Effector CD4-positive, alpha-beta T cell (primary cell): ENCODE results near the gene ANGPTL8.

ENCODE experiments used
- DNase-seq: peaks from one replicate; pipeline ENCODE4 v3.0.0-alpha.2; 2020

ANGPTL8 gene

DNA sequence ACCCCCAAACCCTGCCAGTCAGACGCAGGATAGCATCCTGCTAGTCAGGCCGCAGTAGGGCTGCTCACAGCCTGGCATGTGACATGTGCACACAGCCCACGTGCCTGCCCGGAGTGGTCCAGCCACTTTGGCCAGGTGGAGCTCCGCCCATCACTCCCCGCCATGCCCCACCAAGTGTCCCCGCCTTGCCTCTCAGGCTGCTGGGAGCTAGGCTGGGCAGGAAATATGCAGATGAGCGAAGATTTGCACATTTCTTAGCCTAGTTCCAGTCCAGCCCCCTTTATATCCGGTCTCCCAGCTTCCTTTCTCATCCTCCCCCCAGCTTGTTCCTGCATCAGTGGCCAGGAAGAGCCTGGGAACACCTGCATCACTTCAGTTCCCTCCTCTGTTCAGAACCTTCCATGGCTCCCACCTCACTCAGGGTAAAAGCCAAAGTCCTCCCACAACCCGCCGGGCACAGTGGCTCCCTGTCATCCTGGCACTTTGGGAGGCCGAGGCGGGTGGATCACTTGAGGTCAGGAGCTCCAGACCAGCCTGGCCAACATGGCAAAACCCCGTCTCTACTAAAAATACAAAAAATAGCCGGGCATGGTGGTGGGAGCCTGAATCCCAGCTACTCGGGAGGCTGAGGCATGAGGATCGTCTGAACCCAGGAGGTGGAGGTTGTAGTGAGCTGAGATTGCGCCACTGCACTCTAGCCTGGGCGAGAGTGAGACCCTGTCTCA, 25.2 kb downstream of the ANGPTL8 start:
- no peak for DNase-seq

DNA sequence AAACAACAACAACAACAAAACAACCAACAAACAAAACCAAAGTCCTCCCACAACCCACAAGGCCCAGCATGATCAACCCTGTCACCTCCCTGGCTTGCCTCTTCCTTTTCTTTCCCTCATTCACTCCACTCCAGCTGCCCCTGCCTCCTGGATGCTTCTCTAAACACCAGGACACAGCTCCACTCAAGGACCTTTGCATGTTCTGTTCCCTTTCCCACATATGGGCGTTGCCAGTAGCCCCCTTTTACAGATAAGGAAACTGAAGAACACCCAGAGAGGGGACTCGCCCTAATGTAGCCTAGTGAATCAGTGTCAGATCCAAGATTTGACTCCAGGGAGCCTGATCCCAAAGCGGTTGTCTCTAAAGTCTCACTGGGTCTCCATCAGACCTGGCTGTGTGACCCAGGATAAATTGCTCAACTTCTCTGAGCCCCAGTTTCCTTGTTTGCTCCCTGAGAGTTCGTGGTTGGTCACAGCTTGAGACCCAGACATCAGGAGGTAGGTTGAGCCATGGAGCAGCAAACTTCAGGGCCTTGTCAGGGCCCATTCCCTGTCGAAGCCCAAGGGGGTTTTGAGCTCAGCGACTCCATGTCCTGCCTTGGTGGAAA, 25.9 kb downstream of the ANGPTL8 start:
- DNase-seq: no peak

DNA sequence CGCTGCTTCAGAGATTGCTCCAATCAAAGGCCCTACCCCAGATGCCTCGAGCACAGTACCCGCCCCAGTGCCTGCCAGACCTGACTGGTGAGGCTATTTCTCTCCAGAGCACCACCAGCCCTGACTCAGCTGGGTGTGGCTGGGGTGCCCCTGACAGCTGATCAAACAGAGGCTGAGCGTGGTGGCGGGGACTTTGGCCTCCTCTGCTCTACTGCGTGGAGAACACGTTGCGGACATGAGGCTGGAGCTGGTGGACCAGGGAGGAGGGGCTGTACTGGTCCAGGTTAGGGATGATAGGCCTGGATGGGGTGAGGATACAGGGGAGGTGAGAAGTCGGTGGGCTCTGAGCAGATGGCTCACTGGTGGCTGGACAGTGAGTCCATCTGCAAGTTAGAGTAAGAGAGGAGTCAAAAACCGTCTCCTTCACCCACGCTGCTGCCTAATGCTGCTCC, 26.4 kb downstream of the ANGPTL8 start:
- no peak for DNase-seq

DNA sequence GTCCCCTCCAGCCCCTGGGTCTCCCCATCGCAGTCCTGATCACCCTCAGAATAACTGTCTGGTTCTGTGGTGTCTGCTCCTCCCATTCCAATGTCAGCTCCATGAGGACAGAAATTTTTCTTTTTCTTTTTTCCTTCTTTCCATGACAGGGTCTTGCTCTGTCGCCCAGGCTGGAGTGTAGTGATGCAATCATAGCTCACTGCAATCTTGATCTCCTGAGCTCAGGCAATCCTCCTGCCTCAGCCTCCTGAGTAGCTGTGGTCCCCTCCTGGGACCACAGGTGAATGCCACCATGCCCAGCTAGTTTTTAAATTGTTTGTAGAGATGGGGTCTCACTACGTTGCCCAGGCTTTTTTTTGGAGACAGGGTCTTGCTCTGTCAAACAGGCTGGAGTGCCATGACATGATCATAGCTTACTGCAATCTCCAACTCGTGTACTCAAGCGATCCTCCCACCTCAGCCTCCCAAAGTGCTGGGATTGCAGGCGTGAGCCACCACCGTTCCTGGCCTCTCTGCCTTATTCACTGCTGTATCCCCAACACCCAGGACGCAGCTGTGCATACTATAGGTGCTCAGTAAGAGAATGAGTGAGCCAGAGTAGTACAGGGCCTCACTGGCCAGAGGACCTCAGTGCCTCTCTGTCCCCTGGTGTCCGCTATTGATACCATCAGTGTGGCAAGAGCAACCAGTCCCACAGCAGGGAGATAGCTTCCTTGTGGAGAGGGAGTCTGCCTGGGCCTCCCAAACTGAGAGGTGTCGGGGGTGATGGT, 28.1 kb downstream of the ANGPTL8 start:
- no peak for DNase-seq

DNA sequence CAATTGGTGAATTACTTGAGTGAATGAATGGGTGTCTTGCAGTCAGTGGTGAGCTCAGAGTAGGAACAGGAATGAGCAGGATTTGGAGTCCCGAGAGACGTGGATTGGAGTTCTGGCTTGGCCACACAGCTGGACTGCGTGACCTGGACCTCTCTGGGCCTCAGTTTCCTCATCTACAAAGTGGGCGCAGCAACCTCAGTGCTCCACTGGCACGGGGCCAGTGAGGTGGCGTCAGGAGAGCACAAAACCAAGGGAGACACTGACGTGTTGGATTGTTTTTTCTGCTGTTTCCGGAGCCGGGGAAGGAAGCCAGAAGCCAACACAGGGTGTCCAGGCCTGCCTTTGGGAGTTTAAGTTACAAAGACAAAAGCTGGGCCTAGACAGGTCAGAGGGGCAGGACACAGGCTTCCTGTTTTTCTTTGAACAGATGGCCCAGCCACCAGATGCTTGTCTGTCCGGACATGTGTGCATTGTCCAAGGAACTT, 29.4 kb downstream of the ANGPTL8 start:
- no peak for DNase-seq

DNA sequence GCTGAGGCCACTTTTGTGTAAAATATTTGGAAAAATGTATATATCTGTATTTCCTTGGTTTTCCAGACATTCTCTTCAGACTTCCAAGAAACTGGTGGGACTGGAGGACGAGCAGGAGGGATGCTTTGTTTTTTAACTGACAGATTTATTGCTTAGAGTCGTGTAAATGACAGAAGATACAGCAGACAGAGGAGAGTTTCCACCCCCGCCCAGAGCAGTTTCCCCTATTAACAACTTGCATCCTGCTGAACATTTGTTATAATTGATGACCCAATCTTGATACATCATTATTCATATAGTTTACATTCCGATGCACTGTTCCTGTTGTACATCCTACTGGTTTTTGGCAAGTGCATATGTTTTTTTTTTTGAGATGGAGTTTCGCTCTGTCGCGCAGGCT, 30.0 kb downstream of the ANGPTL8 start:
- DNase-seq: no peak

DNA sequence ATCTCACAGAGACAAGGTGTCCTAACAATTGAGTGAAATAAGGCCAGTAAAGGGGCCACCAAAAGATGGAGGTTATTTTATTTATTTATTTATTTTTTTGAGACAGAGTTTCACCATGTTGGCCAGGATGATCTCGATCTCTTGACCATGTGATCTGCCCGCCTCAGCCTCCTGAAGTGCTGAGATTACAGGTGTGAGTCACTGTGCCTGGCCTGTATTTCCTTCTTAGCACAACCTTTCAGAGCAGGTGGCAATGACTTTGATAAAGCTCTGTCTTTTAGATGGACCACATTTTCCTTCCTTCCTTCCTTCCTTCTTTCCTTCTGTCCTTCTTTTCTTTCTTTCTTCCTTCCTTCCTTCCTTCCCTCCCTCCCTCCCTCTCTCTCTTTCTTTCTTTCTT, 33.9 kb downstream of the ANGPTL8 start:
- DNase-seq: no peak

DNA sequence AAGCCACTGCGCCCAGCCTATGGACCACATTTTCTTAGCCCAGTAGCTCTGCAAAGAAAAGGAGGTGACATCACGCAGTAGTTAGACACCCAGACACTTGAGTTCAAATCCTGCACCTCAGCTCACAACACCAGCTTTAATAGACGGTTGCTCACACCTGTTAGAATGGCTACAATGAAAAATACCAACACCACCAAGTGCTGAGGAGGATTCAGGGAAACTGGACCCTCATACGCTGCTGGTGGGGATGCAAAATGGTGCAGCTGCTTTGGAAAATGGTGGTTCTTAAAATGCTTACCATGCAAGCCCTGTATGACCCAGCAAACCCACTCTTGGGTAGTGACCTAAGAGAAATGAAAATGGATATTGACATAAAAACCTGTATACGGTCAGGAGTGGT, 34.6 kb downstream of the ANGPTL8 start:
- DNase-seq: no peak

DNA sequence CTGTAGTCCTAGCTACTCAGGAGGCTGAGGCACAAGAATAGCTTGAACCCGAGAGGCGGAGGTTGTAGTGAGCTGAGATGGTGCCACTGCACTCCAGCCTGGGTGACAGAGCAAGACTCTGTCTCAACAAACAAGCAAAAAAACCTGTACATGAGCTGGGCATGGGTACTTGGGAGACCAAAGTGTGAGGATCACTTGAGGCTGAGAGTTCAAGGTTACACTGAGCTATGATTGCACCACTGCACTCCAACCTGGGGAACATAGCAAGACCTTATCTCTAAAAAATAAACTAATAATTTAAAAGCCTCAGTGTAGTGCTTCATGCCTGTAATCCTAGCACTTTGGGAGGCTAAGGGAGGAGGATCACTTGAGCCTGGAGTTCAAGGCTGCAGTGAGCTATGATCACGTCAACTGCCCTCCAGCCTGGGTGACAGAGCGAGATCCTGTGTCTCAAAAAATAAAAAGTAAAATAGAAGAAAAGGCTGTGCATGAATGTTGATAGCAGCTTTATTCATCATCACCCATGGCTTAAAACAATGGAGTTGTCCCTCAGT, 35.2 kb downstream of the ANGPTL8 start:
- no peak for DNase-seq

DNA sequence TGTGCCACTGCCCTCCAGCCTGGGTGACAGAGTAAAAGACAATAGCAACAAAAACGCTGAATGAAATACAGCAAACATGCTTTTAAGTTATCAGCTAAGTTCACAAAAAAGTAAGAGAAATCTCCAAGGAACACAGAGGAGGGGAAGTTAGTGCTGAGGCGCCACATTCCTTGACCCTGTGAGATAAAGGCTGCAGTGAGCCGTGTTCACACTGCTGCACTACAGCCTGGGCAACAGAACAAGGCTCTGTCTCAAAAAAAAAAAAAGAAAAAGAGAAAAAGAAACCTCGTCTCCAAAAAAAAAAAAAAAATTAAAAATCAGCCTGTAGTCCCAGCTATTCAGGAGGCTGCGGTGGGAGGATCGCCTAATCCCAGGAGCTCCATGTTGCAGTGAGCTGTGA, 39.3 kb downstream of the ANGPTL8 start:
- no peak for DNase-seq

DNA sequence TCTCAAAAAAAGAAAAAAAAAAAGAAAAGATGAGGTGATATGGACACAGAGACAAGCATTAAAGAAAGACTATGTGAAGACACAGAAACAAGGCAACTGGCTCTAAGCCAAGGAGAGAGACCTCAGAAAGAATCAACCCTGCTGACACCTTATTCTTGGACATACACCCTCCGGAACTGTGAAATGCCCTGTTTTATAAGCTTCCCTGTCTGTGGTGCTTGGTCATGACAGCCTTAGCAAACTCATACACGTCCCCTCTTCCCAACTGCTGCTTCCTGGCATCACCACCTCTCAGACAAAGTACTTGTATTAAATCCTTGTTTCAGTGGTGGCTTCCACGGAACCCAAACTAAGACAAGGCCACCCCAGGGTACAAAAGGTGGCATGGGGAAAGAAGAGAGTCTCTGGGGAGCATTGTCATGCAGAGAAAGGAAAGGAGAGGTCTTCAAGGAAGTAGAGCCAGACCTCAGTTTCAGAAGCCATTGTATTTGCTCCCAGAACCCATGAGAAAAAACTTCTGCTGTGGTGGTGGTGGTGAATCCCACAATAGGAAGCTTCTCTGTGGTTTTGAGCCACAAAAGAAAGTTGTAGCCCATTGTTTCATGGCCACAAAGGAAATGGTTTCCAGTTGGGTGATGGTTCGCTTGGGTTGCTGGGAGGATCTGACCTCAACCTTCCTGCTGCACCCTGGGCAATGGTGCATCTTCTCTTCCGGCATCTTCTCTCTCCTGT, 40.3 kb downstream of the ANGPTL8 start:
- no peak for DNase-seq

DNA sequence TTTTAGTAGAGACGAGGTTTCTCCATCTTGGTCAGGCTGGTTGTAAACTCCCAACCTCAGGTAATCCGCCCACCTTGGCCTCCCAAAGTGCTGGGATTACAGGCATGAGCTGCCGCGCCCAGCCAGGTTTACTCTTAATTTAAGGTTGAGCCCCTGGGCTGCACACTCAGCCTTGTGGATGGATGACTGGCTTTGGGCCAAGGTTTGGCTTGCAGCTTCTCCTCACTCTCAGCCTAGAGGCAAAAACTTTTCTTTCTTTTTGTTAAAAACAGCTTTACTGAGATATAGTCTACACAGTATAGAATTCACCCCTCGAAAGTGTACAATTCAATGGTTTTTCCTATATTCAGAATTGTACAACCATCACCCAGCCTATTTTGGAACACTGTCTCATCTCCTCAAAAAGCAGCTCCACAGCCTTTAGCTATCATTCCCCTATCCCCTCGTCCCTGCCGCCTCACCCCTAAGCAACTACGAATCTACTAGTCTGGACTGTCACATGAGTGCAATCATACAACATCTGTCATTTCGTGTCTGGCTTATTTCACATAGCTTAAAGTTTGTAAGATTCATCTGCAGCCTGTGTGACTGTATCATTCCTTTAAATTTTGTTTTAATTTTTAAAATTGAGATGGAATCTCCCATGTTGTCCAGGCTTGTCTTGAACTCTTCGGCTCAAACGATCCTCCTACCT, 42.1 kb downstream of the ANGPTL8 start:
- no peak for DNase-seq

DNA sequence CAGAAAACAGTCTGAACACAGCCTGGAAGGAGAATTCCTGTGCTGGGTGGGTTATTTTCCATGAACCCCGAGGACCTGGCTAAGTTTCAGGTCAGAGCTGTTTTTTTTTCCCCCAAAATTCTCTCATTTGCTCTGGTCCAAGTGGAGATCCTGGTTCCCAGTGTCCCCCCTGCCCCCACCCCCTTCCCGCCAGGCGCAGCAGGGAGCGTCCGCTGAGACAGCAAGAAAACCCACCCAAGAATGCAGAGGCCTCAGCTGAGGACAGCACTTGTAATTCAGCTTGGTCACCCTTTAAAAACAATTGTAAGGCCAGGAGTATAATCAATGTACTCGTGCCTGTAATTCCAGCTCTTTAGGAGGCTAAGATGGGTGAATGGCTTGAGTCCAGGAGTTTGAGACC, 45.1 kb downstream of the ANGPTL8 start:
- no peak for DNase-seq

DNA sequence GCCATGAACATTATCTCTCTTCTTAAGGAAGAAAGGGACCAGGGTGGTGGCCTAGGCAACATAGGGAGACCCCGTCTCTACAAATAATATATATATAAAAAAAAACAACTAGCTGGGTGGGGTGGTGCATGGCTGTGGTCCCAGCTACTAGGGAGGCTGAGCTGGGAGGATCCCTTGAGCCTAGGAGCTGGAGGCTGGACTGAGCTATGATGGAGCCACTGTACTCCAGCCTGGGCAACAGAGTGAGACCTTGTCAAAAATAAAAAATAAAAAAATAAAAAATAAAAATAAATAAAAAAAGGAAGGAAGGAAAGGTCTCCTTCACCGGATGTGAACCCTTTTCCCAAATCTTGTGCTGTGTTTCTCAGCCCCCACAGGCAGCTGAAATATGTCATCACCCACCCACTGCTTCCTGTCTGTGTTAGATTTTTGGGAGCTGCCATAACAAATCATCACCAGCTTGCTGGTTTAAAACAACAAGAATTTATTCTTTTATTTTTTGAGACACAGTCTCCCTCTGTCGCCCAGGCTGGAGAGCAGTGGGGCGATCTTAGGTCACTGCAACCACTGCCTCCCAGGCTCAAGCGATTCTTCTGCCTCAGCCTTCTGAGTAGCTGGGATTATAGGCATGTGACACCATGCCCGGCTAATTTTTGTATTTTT, 47.0 kb downstream of the ANGPTL8 start:
- DNase-seq: no peak

DNA sequence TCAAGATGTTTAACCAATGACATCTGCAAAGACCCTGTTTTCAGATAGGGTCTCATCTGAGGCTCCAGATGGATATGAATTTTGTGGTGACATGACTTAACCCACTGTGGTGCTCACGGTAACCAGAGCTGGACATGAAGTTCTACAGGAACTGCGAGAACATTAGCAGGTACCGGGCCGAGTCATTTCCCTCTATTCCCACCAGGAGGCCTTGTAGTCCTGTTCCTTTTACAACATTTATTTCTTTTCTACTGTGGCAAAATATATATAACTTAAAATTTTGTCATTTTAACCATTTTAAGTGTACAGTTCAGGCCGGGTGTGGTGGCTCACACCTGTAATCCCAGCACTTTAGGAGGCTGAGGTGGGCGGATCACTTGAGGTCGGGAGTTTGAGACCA, 48.9 kb downstream of the ANGPTL8 start:
- DNase-seq: no peak

DNA sequence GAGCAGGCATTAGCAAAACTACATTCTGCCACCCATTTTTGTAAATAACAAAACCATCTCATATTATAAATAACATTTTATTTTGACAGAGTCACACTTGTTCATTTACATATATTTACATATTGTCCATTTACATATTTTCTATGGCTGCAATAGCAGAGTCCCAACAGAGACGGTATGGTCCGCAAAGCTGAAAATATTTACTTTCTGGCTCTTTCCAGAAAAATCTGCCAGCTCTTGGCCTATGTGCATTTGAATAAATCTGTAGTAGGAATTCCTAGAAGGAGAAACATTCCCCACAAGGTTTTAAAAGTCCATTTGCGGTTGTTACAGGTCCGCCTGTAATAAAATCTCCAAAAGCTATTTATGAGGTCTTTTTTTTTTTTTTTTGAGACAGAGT, 50.8 kb downstream of the ANGPTL8 start:
- no peak for DNase-seq

DNA sequence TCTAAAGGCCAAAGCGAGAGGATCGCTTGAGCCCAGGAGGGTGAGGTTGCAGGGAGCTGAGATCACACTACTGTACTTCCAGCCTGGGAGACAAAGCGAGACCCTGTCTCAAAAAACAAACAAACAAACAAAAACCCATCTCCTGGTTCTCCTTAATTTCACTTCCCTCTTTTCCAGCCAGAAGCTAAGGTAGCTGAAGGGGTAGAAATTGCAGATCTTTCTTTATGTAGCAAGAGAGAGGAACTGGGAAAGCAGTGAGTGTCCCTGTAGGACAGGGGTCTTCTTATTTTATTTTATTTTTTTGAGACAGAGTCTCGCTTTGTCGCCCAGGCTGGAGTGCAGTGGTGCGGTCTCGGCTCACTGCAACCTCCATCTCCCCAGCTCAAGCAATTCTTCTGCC, 52.0 kb downstream of the ANGPTL8 start:
- DNase-seq: no peak
